Gastrocnemius medialis (tissue), 4 donors: ENCODE results near the gene DCAF5. TPM values are rescaled to one million over a fixed set of nuclear protein-coding genes. Genes with fewer than 3 reads are reported as not detected.
A peak's percentile ranks its signal among the peaks of the same experiment; 100 is the strongest.

ENCODE experiments used
- ATAC-seq, 2 donors: fragments of 150-250 bp; one replicate each; pipeline ENCODE4 v1.9.1; 2016
- DNase-seq, 2 donors: peaks; one replicate each; pipeline ENCODE4 v3.0.0-alpha.2; 2019
- H3K27ac ChIP-seq, 4 donors: fragments of 200-600 bp; sonication (generic); 1 replicate in 1 of 4; 2 replicates in 3 of 4; pipeline ENCODE4 v1.5.1; 2016 to 2018; ENCODE audit warnings: mild to moderate bottlenecking in 2 of 4, moderate library complexity in 1 of 4
- H3K27me3 ChIP-seq, 3 donors: fragments of 200-600 bp; sonication (generic) in 2 of 3; 1 replicate in 1 of 3; 2 replicates in 2 of 3; pipeline versions ENCODE4 v1.5.1 to v1.6.0; 2016 to 2019; ENCODE audit warnings: mild to moderate bottlenecking in 1 of 3, moderate library complexity in 1 of 3
- H3K36me3 ChIP-seq, 2 donors: fragments of 200-600 bp; sonication (generic) in 1 of 2; one replicate each; pipeline ENCODE4 v1.5.1; 2017 to 2018
- H3K4me1 ChIP-seq, 2 donors: fragments of 200-600 bp; sonication (generic) in 1 of 2; one replicate each; pipeline ENCODE4 v1.5.1; 2016 to 2017; ENCODE audit warnings: mild to moderate bottlenecking in 2 of 2
- H3K4me3 ChIP-seq, 4 donors: fragments of 200-600 bp; sonication (generic) in 3 of 4; 1 replicate in 1 of 4; 2 replicates in 3 of 4; pipeline ENCODE4 v1.5.1; 2016 to 2019; ENCODE audit warnings: mild to moderate bottlenecking in 2 of 4
- H3K9me3 ChIP-seq, 3 donors: fragments of 200-600 bp; sonication (generic) in 2 of 3; 1 replicate in 1 of 3; 2 replicates in 2 of 3; pipeline ENCODE4 v1.5.1; 2016 to 2019
- POLR2A ChIP-seq, 2 donors: fragments of 450-650 bp; IDR thresholded peaks; one replicate each; pipeline ENCODE4 v1.6.1; 2017; ENCODE audit warnings: antibody characterized with exemption in 2 of 2, mild to moderate bottlenecking in 2 of 2, moderate library complexity in 2 of 2
- in situ Hi-C, 4 donors: fragments of 200-750 bp; cut with MboI; loops; one replicate each; pipeline versions ENCODE4 v1.15.0 to v1.8.0; 2017; ENCODE audit warnings: low sequenced_read_pairs in 4 of 4
- intact Hi-C: fragments of 100-400 bp; cut with DNase I; formaldehyde crosslinking; loops from one replicate; pipeline ENCODE4 v1.15.1; 2023; ENCODE audit warnings: low total_unique reads
- total RNA-seq, 4 donors: library from RNA; depleted of rRNA; stranded (reverse); fragments of >200 nt; gene quantifications; one replicate each; pipeline versions ENCODE4 v1.1.0 to v1.2.3, GENCODE V29; 2016
- TF ChIP-seq, protein P1 (sequence below), 5 experiments: fragments of 450-650 bp in 3 of 5; fragments of 200-600 bp in 2 of 5; sonication (generic) in 2 of 5; IDR thresholded peaks in 4 of 5; conservative IDR thresholded peaks in 1 of 5; 1 replicate in 4 of 5; 2 replicates in 1 of 5; pipeline ENCODE4 v1.5.1; 2016 to 2019; ENCODE audit warnings: antibody characterized with exemption in 5 of 5, mild to moderate bottlenecking in 3 of 5, moderate library complexity in 3 of 5

The DCAF5 gene
- total RNA-seq, 4 donors from 2014 or later: 45.9 to 96.6 (median 66.8) TPM

DNA sequence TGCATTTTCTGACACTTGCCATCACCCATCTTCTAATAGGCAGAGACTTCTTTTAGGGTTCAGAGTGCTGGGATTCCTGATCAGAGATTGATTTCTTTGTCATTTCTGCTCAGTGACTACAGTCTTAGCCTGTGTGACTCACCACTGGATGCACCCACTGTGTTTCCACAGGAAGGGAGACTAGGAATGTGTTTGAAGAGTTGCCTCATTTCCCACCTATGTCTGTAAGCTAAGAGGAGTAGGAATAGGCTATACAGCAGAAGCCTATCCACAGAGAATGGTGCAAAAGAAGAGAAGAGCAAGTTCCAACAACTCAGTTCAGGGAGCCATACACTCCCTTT lies 113.7 kb downstream of the DCAF5 start:
- H3K27me3 ChIP-seq: peaks cover 0 to 5% (median 0%) of the 10 kb centered on the region in 3 donors
- ATAC-seq (no peak), DNase-seq (no peak)
- H3K4me1 ChIP-seq: peaks cover 7 to 14% of the 10 kb centered on the region in 2 donors
- no peak overlapping the region for H3K4me3 ChIP-seq
- no peaks in the 10 kb centered on the region for H3K36me3 ChIP-seq
- intact Hi-C loops (no loop called here), in situ Hi-C loops (no loop called here)
- H3K27ac ChIP-seq: no peak overlapping the region
- TF ChIP-seq, protein P1, sequence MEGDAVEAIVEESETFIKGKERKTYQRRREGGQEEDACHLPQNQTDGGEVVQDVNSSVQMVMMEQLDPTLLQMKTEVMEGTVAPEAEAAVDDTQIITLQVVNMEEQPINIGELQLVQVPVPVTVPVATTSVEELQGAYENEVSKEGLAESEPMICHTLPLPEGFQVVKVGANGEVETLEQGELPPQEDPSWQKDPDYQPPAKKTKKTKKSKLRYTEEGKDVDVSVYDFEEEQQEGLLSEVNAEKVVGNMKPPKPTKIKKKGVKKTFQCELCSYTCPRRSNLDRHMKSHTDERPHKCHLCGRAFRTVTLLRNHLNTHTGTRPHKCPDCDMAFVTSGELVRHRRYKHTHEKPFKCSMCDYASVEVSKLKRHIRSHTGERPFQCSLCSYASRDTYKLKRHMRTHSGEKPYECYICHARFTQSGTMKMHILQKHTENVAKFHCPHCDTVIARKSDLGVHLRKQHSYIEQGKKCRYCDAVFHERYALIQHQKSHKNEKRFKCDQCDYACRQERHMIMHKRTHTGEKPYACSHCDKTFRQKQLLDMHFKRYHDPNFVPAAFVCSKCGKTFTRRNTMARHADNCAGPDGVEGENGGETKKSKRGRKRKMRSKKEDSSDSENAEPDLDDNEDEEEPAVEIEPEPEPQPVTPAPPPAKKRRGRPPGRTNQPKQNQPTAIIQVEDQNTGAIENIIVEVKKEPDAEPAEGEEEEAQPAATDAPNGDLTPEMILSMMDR (IDR thresholded peaks at IDR 0.05 in 4 of 5, conservative IDR thresholded peaks at IDR 0.05 in 1 of 5): no peak
- no peak for TF ChIP-seq POLR2A (IDR thresholded peaks at IDR 0.05)
- no peaks in the 10 kb centered on the region for H3K9me3 ChIP-seq

DNA sequence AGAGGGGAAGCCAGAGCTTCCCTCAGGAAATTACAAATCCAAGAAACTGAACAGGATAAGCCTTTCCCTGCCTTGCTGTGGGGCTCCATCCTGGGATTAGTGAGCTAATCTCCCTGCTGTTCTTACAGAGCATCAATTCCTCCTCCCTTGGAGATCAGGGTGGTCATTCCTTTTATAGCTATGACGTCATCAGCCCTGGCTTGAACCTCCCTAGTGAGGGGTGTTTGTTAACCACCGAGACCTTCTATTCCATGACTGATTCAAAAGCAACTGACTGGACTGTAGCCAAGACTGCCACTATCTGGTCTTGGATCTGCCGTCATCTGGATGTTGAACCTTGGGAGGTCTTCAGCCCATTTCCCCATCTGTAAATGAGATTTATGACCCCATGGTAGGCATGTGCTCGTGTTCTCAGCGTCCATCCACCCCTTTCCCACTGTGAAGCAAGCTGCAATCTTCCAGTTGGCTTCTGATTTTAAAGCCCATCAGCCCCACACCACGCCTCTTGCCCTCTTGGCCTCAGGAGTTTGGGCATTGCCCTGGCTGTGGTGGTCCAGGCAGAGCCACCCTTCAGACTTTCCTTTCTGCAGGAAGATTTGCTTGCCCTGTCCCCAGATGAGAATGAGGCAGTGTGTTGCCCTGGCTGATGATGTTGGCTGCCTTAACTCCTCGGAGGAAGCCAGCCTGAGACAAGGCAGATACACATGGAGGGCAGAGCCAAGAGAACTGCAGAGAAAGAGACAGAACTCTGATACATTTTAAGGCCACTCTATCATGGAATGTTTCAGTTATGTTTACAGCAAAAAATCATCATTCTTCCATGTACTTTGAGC lies 114.2 kb downstream of the DCAF5 start:
- intact Hi-C loops: no loop called here
- H3K9me3 ChIP-seq: no peaks in the 10 kb centered on the region
- no peaks in the 10 kb centered on the region for H3K36me3 ChIP-seq
- H3K27me3 ChIP-seq: peaks cover 0 to 5% (median 0%) of the 10 kb centered on the region in 3 donors
- no peak for ATAC-seq
- TF ChIP-seq, protein P1 (IDR thresholded peaks at IDR 0.05 in 4 of 5, conservative IDR thresholded peaks at IDR 0.05 in 1 of 5): no peak
- TF ChIP-seq POLR2A (IDR thresholded peaks at IDR 0.05): no peak
- no peak overlapping the region for H3K4me3 ChIP-seq
- in situ Hi-C loops: no loop called here
- no peak for DNase-seq
- H3K27ac ChIP-seq: peak overlapping the region in 1 of 4 donors; percentile 25
- peaks cover 4 to 9% of the 10 kb centered on the region in 2 donors for H3K4me1 ChIP-seq

DNA sequence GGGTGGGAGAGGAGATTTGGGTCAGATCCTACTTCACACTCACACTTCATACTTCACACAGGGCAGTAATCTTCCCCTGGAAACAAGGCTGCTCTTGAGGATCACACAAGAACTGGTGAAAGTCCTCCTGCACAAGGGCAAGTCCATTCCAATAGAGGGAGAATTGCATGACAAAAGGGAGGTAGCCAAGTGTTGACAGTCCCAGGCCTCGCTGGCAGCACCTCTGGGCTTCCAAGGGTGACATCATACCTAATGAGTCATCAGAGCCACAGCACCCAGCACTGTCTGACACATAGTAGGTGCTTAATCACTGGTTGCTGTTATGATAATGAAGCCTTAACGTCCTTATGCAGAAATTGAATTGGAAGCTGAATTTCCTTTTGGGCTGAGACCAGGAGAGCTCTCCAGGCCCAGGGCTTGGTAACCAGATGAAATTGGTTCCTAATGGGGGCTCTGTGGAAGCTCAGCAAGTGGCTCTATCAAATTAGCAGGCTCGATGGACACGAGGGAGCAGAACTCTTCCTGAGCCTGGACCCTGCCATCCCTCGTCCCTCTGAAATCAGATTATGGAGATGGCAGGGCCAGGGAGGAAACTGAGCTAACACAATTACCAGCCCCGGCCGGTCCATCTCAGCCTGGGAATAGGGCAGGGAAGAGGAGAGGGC lies 115.0 kb downstream of the DCAF5 start:
- no peaks in the 10 kb centered on the region for H3K9me3 ChIP-seq
- in situ Hi-C loops: no loop called here
- ATAC-seq (no peak), DNase-seq (no peak)
- no peak for TF ChIP-seq POLR2A (IDR thresholded peaks at IDR 0.05)
- TF ChIP-seq, protein P1 (IDR thresholded peaks at IDR 0.05 in 4 of 5, conservative IDR thresholded peaks at IDR 0.05 in 1 of 5): no peak
- peaks cover 2 to 3% of the 10 kb centered on the region in 2 donors for H3K4me1 ChIP-seq
- H3K27ac ChIP-seq: peak overlapping the region in 1 of 4 donors; percentile 25
- no peaks in the 10 kb centered on the region for H3K36me3 ChIP-seq
- intact Hi-C loops: no loop called here
- H3K27me3 ChIP-seq: peaks cover 0 to 5% (median 0%) of the 10 kb centered on the region in 3 donors
- H3K4me3 ChIP-seq: no peak overlapping the region

DNA sequence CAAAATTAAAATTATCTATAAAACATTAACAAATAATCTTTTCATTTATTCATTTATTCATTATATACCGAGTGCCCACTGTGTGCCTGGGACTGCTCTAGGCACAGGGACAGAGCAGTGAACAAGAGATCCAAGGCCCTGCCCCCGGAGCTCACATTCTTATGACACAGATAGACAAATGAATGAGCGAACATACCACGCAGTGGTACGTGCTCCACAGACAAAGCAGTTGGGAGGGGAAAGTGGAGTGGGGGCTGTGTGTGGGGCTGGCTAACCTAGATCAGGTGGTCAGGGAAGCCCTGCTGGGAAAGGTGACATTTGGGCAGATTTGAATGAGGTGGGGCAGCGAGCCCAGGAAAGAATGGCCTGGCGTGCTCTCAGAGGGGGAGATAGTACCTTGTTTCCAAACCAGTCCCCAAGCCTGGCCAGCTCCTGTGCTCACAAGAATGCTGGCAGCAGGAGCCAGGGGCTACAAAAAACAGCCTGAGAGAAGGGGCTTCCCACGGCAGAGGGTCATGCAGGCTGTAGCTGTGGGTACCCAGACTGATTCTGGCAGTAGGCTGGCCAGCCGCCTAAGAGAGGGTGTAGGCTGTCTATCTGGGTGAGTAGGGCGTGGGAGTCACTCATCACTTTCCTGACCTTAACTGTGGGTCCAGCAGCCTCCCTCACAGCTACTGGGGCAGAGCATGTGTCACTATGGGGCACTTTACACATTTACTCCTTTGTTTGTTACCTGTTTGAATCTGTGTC lies 116.0 kb downstream of the DCAF5 start:
- Histone ChIP-seq H3K27me3 (peaks cover 0 to 4% (median 0%) of the 10 kb centered on the region in 3 donors), H3K36me3 (no peaks in the 10 kb centered on the region), H3K4me3 (no peak overlapping the region), H3K27ac (no peak overlapping the region), H3K4me1 (peaks cover 0 to 3% of the 10 kb centered on the region in 2 donors), H3K9me3 (no peaks in the 10 kb centered on the region)
- intact Hi-C loops: no loop called here
- DNase-seq (no peak), ATAC-seq (no peak)
- TF ChIP-seq, protein P1 (IDR thresholded peaks at IDR 0.05 in 4 of 5, conservative IDR thresholded peaks at IDR 0.05 in 1 of 5): no peak
- TF ChIP-seq POLR2A (IDR thresholded peaks at IDR 0.05): no peak
- in situ Hi-C loops: no loop called here
